GM19455 (cell line): Measurements from ENCODE around the gene ARHGAP22.

Experiments
- ATAC-seq: cut with Tn5 transposase; IDR thresholded peaks from one replicate; pipeline ENCODE4 v1.9.1; 2021; ENCODE audit not compliant: unreplicated experiment

ARHGAP22 gene

GRCh38 chr10:48501226-48501625, 103.6 kb downstream of the ARHGAP22 start:
- no peak for ATAC-seq

DNA sequence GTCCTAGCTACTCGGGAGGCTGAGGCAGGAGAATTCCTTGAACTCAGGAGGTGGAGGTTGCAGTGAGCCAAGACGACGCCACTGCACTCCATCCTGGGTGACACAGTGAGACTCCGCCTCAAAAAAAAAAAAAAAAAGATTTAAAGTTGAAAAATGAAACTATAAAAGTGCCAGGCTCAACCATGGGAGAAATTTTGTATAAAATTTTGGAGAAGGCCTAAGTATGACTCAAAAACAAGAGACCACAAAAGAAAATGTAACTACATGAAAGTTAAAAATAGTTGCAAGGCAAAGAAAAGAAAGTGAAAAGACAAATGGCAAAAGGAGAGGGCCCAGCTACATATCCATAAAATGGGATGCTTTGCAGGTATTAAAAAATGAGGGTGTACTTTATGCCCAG, 104.1 kb downstream of the ARHGAP22 start:
- no peak for ATAC-seq

DNA sequence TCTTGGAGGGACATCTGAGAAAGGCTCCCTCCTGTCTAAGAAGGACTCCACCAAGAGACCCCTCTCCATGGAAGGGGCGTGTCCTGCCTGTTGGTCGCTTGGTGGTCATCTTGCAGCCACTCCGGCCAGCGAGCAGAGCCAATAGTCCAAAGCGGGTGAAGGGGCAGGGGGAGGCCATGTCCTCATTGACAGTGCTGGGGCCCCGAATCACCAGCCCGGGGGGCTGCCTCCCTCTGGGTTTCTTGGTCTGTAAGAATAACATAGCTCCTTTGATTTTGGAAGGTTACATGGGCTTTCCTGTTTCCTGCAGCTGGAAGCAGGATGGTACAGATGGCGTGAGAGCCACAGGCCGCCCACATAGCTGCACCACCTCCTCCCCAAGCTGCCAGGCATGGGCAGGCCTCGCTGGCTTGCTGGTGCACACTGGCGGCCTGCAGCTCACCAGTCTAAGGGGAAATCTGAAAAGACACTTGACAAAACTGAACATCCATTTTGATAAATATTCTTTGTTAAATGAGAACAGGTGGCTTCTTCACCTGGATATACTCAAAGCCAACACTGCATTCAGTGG, 105.8 kb downstream of the ARHGAP22 start:
- no peak for ATAC-seq

DNA sequence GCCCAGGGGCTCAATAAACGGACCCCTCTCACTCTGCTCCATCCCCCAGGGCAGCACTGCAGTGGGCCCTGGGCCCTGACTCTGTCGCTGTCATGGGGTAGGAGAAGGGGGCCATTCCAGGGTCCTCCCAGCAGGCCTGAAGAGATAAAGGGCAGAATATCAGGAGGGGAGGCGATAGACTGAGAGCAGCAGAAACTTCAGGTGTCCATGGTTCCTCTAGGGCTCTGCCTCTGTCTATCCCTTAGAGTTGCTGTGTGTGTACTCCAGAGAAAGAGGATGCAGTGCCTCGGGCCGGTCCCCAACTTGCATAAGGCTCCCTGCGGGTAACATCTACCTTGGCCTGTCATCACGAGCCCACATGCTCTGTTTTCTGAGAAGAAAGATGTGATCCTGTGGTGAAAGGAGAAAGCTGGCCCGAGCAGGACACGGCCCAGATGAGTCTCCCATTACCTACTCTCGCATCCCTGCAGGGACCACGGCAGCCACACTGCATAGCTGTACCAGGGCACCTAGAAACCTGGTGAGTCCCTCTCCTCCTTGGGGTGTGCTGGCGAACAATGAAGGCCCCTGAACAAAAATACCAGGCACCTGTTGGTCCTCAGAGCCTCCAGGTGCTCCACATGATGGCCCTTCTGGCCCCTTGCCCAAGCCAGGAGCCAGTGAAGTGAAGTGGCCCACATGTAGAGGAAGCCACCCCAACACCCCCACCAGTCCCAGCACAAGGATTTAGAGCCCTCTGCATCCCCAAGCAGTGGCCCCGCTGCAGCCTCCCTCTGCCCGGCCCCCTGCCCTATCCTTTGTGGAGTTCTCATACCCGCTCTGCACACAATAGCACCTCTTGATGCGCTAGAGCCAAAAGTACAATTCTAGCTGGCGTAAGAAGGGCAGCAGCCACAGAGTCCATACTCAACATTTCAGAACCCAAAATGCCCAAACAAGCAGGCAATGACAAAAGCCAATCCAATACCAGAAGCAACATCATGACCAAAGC, 106.8 kb downstream of the ARHGAP22 start:
- ATAC-seq: no peak

- ATAC-seq: no peak
Observed at GRCh38 chr10:48496831-48497779, 107.8 kb downstream of the ARHGAP22 start.

DNA sequence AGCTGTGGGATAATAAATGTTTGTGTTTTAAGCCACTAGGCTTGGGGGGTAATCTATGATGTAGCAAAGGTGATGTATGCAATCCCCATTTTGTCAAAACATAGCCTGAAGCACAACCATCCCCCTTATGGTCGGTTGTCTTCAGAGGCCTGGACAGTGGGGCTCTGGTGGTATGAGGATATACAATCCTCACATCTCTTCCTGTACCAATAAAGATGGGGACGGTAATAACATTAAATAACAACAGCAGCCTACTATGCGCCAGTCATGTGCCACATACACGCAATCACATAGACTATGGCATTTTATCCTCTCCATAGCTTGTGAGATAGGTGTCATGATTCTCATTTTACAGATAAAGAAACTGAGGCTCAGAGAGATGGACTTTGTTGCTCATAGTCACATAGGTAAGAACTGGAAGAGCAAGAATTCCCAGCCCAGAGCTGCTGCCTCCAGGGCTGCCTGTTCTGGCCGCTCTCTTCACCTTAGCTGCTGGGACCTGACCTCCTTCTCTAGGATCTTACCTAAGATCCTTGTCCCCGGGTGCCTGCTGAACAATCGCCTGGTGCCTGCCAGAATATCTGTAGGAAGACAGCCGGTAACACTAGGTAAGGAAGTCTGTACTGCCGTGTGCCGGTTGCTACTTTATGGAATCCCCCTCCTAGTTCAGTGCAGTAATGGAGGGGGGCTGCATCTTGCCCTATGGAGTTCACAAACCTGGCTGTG, 108.6 kb downstream of the ARHGAP22 start:
- ATAC-seq: no peak

DNA sequence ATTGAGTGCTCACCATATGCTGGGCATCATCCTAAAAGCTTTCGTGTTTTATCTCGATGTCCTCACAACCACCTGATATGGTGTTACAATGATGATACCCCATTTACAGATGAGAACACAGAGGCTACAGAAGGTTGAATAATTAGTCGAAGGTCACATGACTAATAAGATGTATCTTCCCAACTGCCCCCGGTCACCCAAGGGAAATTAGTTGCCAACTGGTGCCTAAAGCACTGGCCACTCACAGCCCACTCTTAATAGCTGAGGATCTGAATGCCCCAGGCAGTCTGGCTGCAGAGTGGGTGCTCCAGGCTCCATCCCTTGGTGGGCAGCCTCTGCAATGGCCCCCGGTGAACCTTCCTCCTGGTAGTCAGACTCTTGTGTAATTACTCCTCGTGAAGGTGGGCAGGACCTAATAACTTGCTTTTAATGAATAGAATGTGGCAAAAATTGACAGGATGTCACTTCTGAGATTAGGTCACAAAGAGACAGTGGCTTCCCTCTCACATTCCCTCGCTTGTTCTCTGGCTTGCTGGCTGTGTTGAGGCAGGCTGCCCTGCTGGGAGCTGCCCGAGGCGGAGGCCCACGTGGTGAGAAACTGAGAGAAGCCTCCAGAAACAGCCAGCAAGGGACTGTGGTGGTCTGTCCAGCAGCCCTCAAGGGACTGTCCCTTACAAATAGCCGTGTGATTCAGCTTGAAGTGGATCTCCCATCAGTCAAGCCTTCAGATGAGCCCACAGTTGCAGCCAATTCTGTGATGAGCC, 109.4 kb downstream of the ARHGAP22 start:
- no peak for ATAC-seq

- ATAC-seq: no peak
Observed at GRCh38 chr10:48494611-48495010, 110.3 kb downstream of the ARHGAP22 start.

DNA sequence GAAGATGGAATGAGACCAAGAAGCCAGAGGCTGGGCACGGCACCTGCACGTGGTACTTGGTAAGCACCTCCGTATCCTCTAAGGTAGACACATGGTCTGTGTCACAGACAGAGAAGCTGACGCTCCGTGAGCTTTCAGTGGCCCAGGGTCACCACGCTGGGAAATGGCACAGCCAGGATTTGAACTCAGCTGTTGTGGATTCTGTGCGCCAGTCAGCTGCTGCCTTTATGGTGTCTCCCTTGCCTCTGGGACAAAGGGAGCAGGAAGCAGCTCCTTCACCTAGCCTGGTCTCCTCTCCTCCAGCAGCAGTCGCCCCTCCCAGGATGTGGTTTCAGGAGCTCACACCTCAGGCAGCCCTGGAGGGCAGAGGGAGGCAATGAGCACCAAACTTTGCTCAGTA, 110.8 kb downstream of the ARHGAP22 start:
- ATAC-seq: no peak

DNA sequence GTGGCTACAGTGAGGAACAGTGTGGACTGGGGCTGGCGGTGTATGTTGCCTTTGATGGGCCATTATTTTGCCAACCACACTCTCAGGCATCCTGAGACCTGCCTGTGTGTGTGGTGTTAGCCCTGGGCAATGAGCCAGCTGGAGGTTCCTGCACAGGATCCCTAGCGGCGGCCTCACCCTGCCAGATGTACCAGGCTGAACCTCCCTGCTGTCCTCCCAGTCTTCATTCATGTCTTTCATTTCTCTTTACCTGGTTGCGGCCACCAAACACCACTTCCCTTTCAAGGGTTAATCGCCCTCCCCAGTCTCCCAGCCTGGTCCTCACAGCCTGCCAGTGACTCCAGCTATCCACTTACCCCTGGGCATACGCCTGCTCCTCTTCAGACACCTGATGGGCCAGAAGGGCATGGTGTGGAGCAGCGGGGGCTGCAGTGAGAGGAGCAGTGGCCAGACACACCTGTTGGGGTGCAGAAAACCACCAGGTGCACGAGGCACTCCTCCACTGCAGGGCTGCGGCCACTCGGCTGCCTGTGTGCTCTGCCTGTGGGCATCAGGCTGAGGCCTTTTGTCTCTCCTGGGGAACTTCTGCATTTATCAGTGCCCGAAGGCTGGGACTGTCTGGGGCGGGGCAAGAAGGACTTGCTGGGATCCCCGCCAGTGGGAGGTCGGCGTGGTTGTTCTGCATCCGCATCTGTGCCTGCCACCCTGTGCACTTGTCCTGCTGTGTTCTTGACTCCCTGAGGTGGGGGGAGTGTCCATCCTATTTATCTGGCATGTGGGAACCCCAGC, 111.6 kb downstream of the ARHGAP22 start:
- ATAC-seq: no peak

- ATAC-seq: no peak
Observed at GRCh38 chr10:48492201-48492600, 112.7 kb downstream of the ARHGAP22 start.

DNA sequence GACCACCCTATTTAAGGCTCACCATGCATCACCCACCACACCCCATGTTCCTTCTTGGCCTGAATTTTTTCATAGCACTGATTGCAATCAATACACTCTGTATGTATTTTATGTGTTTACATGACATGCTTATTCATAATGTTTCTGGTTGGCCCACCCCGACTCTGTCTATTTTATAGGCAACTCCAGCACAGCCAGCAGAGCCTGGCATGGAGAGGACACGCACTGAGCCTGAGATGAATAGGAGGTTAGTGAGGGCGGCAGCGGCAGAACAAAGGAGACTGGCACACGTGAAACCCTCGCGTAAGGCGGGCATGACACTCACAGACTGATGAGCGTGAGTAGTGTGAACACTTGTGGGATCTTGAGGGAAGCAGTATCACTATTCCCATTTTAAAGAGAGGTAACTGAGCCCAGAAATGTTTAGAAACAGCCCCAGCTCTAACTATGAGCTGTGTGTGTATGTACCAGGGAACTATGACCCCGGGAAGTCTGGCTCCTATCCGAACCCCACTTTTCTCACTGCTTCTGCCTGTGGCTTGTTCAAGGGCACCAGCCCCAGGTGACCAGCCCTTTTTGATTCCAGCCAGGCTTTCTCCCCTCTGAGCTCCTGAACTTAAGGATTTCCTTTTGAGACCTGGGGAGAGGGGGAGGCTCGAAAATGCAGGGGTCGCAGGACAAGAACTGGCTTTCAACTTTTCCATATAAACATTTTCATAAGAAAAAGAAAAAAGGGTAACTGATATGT, 113.3 kb downstream of the ARHGAP22 start:
- no peak for ATAC-seq

- ATAC-seq: no peak
Observed at GRCh38 chr10:48490946-48491345, 113.9 kb downstream of the ARHGAP22 start.

- no peak for ATAC-seq
Observed at GRCh38 chr10:48490571-48490940, 114.3 kb downstream of the ARHGAP22 start.

GRCh38 chr10:48489099-48489498, 115.8 kb downstream of the ARHGAP22 start:
- ATAC-seq: no peak

DNA sequence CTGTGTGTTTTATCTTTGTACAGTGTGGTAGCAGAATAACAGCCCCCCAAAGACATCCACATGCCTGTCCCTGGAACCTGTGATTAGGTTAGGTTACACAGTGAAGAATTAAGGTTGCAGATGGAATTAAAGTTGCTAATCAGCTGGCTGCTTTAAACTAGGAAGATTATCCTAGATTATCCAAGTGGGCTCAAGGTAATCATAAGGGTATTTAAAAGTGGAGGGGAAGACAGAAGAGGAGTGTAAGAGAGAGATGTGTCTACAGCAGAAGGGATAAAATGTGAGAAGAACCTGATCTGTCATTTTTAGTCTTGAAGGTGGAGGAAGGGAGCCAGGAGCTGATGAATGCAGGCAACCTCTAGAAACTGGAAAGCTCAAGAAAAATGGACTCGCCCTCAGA, 117.6 kb downstream of the ARHGAP22 start:
- ATAC-seq: no peak

DNA sequence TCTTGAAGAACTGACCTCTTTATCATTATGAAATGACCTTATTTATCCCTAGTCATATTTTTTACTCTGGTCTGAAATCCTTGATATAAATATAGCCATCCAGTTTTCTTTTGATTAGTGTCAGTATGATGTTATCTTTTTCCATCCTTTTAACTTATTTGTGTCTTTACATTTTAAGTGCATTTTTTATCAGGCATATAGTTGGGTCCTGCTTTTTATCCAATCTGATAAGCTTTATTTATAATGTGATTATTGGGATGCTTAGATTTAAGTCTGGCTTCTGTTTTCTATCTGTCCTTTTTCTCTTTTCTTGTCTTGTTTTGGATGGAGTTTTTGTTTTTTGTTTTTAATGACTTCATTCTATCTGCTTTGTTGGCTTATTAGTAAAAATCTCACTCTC, 119.2 kb downstream of the ARHGAP22 start:
- no peak for ATAC-seq

GRCh38 chr10:48484911-48485310, 120.0 kb downstream of the ARHGAP22 start:
- no peak for ATAC-seq
